ENCODE results near the gene WASHC1.
A peak's percentile ranks its signal among the peaks of the same experiment; 100 is the strongest.
"Not testable (repeated sequence)": the region's sequence is repeated elsewhere in the genome, so short reads cannot be mapped to it uniquely, and the experiment has no call there.

WASHC1 gene

DNA sequence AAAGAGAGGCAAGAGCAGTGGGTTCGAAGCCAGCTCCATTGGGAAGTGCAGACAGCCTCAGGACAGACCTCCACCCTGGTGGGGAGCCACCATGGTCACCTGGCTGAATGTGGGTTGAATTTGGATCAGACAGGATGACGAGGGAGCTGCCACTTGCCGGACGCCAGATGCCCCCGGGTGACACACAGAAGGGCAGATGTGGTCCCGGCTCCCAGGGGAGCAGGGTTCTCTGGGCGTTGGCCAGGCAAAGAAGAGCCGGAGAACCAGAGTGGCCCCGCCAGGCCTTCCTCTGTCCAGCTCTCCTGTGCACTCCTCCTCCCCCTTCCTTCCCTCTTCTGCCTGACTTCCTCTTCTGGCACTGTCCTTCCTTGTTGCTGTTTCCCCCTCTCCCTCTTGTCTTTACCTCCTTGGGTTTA lies 12.0 kb upstream of the WASHC1 start:
- DNase-seq (ENCODE audit: low read depth, low spot score); in situ Hi-C loops (cut with HindIII; ENCODE audit: low sequenced_read_pairs); H3K4me3 ChIP-seq (ENCODE audit: low read depth, low read length): not testable (repeated sequence)

DNA sequence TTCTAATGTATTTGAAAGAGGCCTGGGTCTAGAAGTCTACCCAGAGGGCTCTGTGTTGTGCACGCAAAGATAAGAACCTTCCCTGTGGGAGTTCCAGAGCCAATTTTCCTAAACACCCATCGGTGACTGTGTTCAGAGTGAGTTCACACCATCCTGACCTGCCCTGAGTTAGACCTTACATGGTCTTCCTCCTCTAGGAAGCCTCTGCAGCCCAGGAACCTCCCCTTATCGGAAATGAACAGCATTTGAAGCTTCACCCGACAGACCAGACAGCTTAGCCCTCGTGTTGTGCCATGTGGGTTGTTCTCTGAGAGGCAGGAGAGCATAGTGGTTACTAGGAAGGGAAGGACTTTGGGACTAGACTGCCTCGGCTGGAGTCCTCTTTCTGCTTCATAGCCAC lies 3.1 kb upstream of the WASHC1 start:
- DNase-seq (ENCODE audit: low read depth, low spot score); H3K4me3 ChIP-seq (ENCODE audit: low read depth, low read length); in situ Hi-C loops (cut with HindIII; ENCODE audit: low sequenced_read_pairs): not testable (repeated sequence)

DNA sequence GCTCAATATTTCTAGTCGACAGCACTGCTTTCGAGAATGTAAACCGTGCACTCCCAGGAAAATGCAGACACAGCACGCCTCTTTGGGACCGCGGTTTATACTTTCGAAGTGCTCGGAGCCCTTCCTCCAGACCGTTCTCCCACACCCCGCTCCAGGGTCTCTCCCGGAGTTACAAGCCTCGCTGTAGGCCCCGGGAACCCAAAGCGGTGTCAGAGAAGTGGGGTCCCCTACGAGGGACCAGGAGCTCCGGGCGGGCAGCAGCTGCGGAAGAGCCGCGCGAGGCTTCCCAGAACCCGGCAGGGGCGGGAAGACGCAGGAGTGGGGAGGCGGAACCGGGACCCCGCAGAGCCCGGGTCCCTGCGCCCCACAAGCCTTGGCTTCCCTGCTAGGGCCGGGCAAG lies 481 bp downstream of the WASHC1 start:
- DNase-seq (ENCODE audit: low read depth, low spot score); in situ Hi-C loops (cut with HindIII; ENCODE audit: low sequenced_read_pairs): not testable (repeated sequence)
- peak overlapping the region; percentile 32 for H3K4me3 ChIP-seq (ENCODE audit: low read depth, low read length)

DNA sequence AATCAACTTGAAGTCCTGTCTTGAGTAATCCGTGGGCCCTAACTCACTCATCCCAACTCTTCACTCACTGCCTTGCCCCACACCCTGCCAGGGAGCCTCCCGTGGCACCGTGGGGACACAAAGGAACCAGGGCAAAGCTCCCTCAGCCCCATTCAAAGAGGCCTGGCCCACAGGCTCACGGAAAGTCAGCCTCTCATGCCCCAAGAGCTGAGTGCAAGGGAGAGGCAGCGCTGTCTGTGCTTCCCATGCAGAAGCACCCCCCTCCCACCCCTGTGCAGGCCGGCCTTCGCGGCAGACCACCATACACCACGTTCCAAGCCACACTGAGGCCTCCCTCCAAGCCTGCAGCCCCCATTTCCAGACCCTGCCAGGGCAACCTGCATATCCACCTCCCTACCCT lies 7.6 kb downstream of the WASHC1 start:
- DNase-seq (ENCODE audit: low read depth, low spot score); H3K4me3 ChIP-seq (ENCODE audit: low read depth, low read length); in situ Hi-C loops (cut with HindIII; ENCODE audit: low sequenced_read_pairs): not testable (repeated sequence)

DNA sequence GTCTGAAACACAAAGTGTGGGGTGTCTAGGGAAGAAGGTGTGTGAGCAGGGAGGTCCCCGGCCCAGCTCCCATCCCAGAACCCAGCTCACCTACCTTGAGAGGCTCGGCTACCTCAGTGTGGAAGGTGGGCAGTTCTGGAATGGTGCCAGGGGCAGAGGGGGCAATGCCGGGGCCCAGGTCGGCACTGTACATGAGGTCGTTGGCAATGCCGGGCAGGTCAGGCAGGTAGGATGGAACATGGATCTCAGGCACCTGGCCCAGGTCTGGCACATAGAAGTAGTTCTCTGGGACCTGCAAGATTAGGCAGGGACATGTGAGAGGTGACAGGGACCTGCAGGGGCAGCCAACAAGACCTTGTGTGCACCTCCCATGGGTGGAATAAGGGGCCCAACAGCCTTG lies 12.4 kb downstream of the WASHC1 start:
- in situ Hi-C loops (cut with HindIII; ENCODE audit: low sequenced_read_pairs); H3K4me3 ChIP-seq (ENCODE audit: low read depth, low read length); DNase-seq (ENCODE audit: low read depth, low spot score): not testable (repeated sequence)

DNA sequence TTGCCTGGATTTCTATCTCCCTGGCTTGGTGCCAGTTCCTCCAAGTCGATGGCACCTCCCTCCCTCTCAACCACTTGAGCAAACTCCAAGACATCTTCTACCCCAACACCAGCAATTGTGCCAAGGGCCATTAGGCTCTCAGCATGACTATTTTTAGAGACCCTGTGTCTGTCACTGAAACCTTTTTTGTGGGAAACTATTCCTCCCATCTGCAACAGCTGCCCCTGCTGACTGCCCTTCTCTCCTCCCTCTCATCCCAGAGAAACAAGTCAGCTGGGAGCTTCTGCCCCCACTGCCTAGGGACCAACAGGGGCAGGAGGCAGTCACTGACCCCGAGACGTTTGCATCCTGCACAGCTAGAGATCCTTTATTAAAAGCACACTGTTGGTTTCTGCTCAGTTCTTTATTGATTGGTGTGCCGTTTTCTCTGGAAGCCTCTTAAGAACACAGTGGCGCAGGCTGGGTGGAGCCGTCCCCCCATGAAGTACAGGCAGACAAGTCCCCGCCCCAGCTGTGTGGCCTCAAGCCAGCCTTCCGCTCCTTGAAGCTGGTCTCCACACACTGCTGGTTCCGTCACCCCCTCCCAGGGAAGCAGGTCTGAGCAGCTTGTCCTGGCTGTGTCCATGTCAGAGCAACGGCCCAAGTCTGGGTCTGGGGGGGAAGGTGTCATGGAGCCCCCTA lies 15.0 kb downstream of the WASHC1 start:
- DNase-seq (ENCODE audit: low read depth, low spot score); H3K4me3 ChIP-seq (ENCODE audit: low read depth, low read length); in situ Hi-C loops (cut with HindIII; ENCODE audit: low sequenced_read_pairs): not testable (repeated sequence)

DNA sequence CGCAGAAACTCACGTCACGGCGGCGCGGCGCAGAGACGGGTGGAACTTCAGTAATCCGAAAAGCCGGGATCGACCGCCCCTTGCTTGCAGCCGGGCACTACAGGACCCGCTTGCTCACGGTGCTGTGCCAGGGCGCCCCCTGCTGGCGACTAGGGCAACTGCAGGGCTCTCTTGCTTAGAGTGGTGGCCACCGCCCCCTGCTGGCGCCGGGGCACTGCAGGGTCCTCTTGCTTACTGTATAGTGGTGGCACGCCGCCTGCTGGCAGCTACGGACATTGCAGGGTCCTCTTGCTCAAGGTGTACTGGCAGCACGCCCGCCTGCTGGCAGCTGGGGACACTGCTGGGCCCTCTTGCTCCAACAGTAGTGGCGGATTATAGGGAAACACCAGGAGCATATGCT lies 18.1 kb downstream of the WASHC1 start:
- DNase-seq (ENCODE audit: low read depth, low spot score); in situ Hi-C loops (cut with HindIII; ENCODE audit: low sequenced_read_pairs); H3K4me3 ChIP-seq (ENCODE audit: low read depth, low read length): not testable (repeated sequence)
- TF ChIP-seq, protein P1, sequence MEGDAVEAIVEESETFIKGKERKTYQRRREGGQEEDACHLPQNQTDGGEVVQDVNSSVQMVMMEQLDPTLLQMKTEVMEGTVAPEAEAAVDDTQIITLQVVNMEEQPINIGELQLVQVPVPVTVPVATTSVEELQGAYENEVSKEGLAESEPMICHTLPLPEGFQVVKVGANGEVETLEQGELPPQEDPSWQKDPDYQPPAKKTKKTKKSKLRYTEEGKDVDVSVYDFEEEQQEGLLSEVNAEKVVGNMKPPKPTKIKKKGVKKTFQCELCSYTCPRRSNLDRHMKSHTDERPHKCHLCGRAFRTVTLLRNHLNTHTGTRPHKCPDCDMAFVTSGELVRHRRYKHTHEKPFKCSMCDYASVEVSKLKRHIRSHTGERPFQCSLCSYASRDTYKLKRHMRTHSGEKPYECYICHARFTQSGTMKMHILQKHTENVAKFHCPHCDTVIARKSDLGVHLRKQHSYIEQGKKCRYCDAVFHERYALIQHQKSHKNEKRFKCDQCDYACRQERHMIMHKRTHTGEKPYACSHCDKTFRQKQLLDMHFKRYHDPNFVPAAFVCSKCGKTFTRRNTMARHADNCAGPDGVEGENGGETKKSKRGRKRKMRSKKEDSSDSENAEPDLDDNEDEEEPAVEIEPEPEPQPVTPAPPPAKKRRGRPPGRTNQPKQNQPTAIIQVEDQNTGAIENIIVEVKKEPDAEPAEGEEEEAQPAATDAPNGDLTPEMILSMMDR (IDR thresholded peaks at IDR 0.05; ENCODE audit: low read depth, low read length), result peak; percentile 29

DNA sequence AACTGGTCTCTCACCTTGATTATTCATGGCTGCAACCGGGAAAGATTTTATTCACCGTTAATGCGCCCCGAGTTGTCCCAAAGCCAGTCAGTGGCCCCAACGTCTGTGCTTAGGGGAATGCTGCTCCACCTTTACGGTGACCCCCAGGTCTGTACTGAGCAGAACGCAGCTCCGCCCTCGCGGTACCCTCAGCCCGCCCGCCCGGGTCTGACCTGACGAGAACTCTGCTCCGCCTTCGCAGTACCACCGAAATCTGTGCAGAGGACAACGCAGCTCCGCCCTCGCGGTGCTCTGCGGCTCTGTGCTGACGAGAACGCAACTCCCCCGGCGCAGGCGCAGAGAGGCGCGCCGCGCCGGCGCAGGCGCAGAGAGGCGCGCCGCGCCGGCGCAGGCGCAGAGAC lies 18.6 kb downstream of the WASHC1 start:
- H3K4me3 ChIP-seq (ENCODE audit: low read depth, low read length); DNase-seq (ENCODE audit: low read depth, low spot score); in situ Hi-C loops (cut with HindIII; ENCODE audit: low sequenced_read_pairs): not testable (repeated sequence)

DNA sequence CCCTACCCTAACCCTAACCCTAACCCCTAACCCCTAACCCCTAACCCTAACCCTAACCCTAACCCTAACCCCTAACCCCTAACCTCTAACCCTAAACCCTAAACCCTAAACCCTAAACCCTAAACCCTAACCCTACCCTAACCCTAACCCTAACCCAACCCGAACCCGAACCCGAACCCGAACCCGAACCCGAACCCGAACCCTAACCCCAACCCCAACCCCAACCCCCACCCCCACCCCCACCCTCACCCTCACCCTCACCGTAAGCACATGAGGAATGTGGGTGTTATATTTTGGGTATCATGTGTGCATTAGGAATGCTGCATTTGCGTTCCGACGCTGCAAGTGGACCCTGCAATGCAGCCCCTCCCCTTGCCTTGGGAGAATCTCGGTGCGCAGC lies 19.0 kb downstream of the WASHC1 start:
- H3K4me3 ChIP-seq (ENCODE audit: low read depth, low read length); in situ Hi-C loops (cut with HindIII; ENCODE audit: low sequenced_read_pairs); DNase-seq (ENCODE audit: low read depth, low spot score): not testable (repeated sequence)

Data from astrocyte of the spinal cord (primary cell).